ENCODE results near the gene FAM120B. TPM values are rescaled to one million over a fixed set of nuclear protein-coding genes. Genes with fewer than 3 reads are reported as not detected.
A peak's percentile ranks its signal among the peaks of the same experiment; 100 is the strongest.

FAM120B gene
- total RNA-seq (ENCODE audit: low replicate concordance), result 19.7 and 20.3 TPM in 2 replicates

- Histone ChIP-seq H3K79me2 (ENCODE audit: low read depth) (peaks cover 56% of the 10 kb centered on the region), H4K20me1 (ENCODE audit: low read depth) (peaks cover 39% of the 10 kb centered on the region), H2AFZ (replicated peaks) (peak within 1 kb of the TSS; percentile 48), H3K36me3 (peaks cover 4% of the 10 kb centered on the region), H3K4me2 (peak within 1 kb of the TSS; percentile 80), H3K27ac (no peak within 1 kb of the TSS), H3K9ac (no peak within 1 kb of the TSS), H3K27me3 (peaks cover 9% of the 10 kb centered on the region), H3K4me3 (peak within 1 kb of the TSS; percentile 55), H3F3A (ENCODE audit: low read depth) (peaks cover 13% of the 10 kb centered on the region), H3K9me3 (ENCODE audit: low read depth) (no peaks in the 10 kb centered on the region), H3K4me1 (peaks cover 25% of the 10 kb centered on the region)
- Mint-ChIP-seq H3K4me1 (peaks cover 36% of the 10 kb centered on the region), H3K4me3 (peak within 1 kb of the TSS; percentile 90), H3K27ac (peak within 1 kb of the TSS; percentile 47), H3K27me3 (ENCODE audit: insufficient read depth, low read depth) (peaks cover 11% of the 10 kb centered on the region), H3K9me3 (peaks cover 28% of the 10 kb centered on the region), H3K36me3 (peaks cover 25% of the 10 kb centered on the region)
- no peak for TF ChIP-seq EZH2phosphoT487 (IDR thresholded peaks at IDR 0.05)
- no peak for TF ChIP-seq CTCF (IDR thresholded peaks at IDR 0.05)
- TF ChIP-seq EZH2 (IDR thresholded peaks at IDR 0.05), result no peak
- peak; percentile 80 for DNase-seq (ENCODE audit: low spot score)
These were observed at the start of gene FAM120B for GRCh38 chr6:170306324-170307079. Gene FAM120B, plus strand, starts transcription at chr6:170306758. Its CDS starts 10,633 bp downstream, at chr6:170317391.

GRCh38 chr6:170257376-170257775 is 49.2 kb upstream of the FAM120B start:
- H3K36me3 ChIP-seq, result no peaks in the 10 kb centered on the region
- no peaks in the 10 kb centered on the region for H3K9me3 ChIP-seq (ENCODE audit: low read depth)
- H4K20me1 ChIP-seq (ENCODE audit: low read depth), result no peaks in the 10 kb centered on the region
- H3K4me1 Mint-ChIP-seq, result peaks cover 16% of the 10 kb centered on the region
- H3K4me3 Mint-ChIP-seq, result no peak overlapping the region
- no peaks in the 10 kb centered on the region for H3K36me3 Mint-ChIP-seq
- TF ChIP-seq EZH2 (IDR thresholded peaks at IDR 0.05), result no peak
- TF ChIP-seq CTCF (IDR thresholded peaks at IDR 0.05), result no peak
- TF ChIP-seq EZH2phosphoT487 (IDR thresholded peaks at IDR 0.05), result no peak
- no peak overlapping the region for H3K27ac Mint-ChIP-seq
- no peak for DNase-seq (ENCODE audit: low spot score)
- no peaks in the 10 kb centered on the region for H3F3A ChIP-seq (ENCODE audit: low read depth)
- H3K79me2 ChIP-seq (ENCODE audit: low read depth), result no peaks in the 10 kb centered on the region
- no peaks in the 10 kb centered on the region for H3K9me3 Mint-ChIP-seq
- H3K4me1 ChIP-seq, result peaks cover 3% of the 10 kb centered on the region
- H3K27me3 ChIP-seq, result no peaks in the 10 kb centered on the region
- no peak overlapping the region for H2AFZ ChIP-seq (replicated peaks)
- H3K27me3 Mint-ChIP-seq (ENCODE audit: insufficient read depth, low read depth), result peaks cover 12% of the 10 kb centered on the region
- no peak overlapping the region for H3K4me3 ChIP-seq
- H3K9ac ChIP-seq, result no peak overlapping the region
- no peak overlapping the region for H3K4me2 ChIP-seq
- no peak overlapping the region for H3K27ac ChIP-seq

GRCh38 chr6:170258407-170258806 is 48.2 kb upstream of the FAM120B start:
- Histone ChIP-seq H3K4me3 (no peak overlapping the region), H3K79me2 (ENCODE audit: low read depth) (no peaks in the 10 kb centered on the region), H3K27ac (no peak overlapping the region), H3K4me1 (no peaks in the 10 kb centered on the region), H3K27me3 (no peaks in the 10 kb centered on the region), H2AFZ (replicated peaks) (no peak overlapping the region), H3K36me3 (no peaks in the 10 kb centered on the region), H3F3A (ENCODE audit: low read depth) (no peaks in the 10 kb centered on the region), H3K9me3 (ENCODE audit: low read depth) (no peaks in the 10 kb centered on the region), H4K20me1 (ENCODE audit: low read depth) (no peaks in the 10 kb centered on the region), H3K9ac (no peak overlapping the region), H3K4me2 (no peak overlapping the region)
- Mint-ChIP-seq H3K4me3 (no peak overlapping the region), H3K36me3 (no peaks in the 10 kb centered on the region), H3K27ac (no peak overlapping the region), H3K4me1 (peaks cover 14% of the 10 kb centered on the region), H3K9me3 (no peaks in the 10 kb centered on the region), H3K27me3 (ENCODE audit: insufficient read depth, low read depth) (peaks cover 15% of the 10 kb centered on the region)
- TF ChIP-seq CTCF (IDR thresholded peaks at IDR 0.05) (no peak), EZH2phosphoT487 (IDR thresholded peaks at IDR 0.05) (no peak), EZH2 (IDR thresholded peaks at IDR 0.05) (no peak)
- no peak for DNase-seq (ENCODE audit: low spot score)
